ENCODE data around the gene SH2D2A. TPM values are rescaled to one million over a fixed set of nuclear protein-coding genes. Genes with fewer than 3 reads are reported as not detected.

SH2D2A gene
- total RNA-seq, 2 experiments from 2014 or later = 134 to 138 TPM

DNA sequence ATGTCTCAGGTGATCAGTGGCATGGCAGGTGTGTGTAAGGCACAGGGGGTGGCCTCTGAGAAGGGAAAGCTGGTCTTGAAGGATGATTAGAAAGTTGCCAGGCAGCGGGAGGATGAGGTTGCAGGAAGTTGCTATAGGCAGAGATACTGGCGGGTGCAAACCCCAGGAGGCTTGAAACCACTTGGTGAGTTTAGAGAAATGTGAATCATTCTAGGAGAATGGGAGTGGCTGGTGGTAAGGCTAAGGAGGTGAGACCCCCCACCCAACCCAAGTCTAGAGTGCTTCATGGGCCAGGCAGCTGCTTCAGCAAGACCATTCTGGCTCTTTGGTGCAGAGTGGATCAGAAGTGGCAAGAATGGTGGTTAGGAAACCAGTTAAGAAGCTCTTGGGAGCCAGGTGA, 9.0 kb downstream of the SH2D2A start:
- CTCF ChIA-PET = interaction anchor here (0.9 to 3.0 kb wide), 6 partner anchors 10 to 81 kb away, joined by 3 to 15 read pairs (median 6); partner anchors contain the start of gene NTRK1

DNA sequence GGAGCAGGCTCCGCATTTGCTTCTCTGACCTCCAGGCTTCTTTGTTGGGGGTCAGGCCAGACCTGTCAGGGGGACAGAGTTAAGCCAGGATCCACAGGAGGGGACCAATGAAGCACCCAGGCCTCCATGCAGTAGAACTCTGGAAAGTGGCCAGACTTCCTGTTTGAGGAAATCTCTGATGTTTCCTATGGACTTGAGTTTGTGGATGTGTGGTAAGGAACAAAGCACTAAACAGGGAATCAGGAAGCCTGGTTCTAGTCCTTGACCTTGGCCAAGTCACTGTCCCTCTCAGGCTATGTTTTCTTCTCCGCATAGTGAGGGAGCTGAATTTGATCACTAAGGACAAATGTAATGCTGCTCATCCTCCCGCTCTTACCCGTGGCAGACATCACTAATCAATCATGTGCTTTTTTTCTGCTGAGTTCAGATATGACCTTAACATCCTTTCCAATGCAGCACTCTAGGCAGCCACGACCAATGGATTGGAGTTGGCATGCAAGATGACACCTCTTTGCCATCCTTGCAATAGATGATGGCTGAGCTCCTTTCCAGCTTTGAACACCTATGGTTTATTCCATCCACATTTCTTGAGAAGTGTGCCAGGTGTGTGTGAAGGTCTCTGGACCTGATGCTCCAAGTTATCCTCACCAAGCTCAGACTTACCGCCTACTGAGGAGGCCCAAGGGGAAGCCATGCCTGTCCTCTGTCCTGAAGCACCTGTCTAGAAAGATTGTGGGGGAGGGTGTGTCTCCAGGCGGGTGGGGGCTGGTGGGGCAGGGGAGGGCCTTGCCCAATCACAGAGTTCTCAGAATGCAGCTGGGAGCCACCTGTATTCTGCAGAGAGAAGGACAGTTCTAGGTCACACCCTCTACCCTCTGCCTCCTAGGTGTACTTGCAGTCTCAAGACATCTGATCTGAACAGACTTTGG, 9.9 kb downstream of the SH2D2A start:
- Mint-ChIP-seq H3K27me3 (ENCODE audit: low read depth) (no peaks in the 10 kb centered on the region), H3K36me3 (ENCODE audit: low read depth) (peaks cover 50% of the 10 kb centered on the region), H3K9me3 (no peaks in the 10 kb centered on the region), H3K27ac (peak overlapping the region; percentile 92), H3K4me1 (ENCODE audit: low read depth) (peaks cover 41% of the 10 kb centered on the region), H3K4me3 (no peak overlapping the region)
- DNase-seq = no peak
- intact Hi-C loops (cut with micrococcal nuclease) = loop anchor here (1.0 kb wide), 1 partner anchor 10 kb away; the partner anchor contains the start of gene SH2D2A
- CTCF ChIA-PET = interaction anchor here (1.3 to 3.0 kb wide), 4 partner anchors 9 to 53 kb away, joined by 3 to 15 read pairs (median 11); partner anchors contain the start of gene NTRK1

More for the DNA sequence above, 9.0 kb downstream of the SH2D2A start:
- Mint-ChIP-seq H3K27me3 (ENCODE audit: low read depth) (no peaks in the 10 kb centered on the region), H3K4me1 (ENCODE audit: low read depth) (peaks cover 50% of the 10 kb centered on the region), H3K4me3 (no peak overlapping the region), H3K27ac (peak overlapping the region; percentile 92), H3K36me3 (ENCODE audit: low read depth) (peaks cover 58% of the 10 kb centered on the region), H3K9me3 (no peaks in the 10 kb centered on the region)
- intact Hi-C loops (cut with micrococcal nuclease) = loop anchor here (1.0 kb wide), 1 partner anchor 9 kb away; the partner anchor contains the start of gene SH2D2A
- DNase-seq = peak; percentile 80

DNA sequence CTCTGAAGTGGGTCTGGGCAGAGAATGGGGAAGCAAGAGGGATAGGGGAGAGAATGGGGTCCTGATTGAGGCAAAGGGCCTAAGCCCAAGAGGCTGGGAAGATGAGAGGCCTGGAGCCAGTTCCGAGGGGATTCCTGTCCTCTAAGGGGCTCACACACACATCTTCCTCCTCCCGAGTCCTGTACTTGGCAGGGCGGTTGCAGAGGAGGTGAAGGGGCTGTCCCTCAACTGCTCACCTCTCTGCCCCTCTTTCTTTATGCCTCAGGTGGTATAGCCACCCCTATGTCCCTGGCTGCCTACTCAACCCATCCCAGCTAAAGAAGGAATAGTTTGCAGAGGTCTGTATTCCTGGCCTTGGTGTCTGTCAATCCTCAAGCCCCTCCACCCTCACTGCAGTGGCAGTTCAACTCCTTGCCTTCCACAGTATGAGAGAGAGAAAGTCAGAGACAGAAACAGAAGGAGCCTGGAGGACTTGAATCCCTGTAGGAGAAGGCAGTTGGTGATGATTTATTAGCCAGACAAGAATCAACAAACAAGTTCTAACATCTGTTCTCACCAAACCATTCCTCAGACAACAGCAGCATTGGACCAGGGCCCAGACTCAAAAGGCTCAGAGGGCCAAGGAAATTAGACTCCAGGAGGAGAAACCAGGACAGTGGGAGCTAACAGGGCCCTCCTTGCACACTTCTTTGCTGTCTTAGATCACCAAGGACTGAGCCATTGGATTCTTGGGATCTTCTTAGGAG, 10.7 kb downstream of the SH2D2A start:
- H3K4me3 Mint-ChIP-seq = no peak overlapping the region
- intact Hi-C loops (cut with micrococcal nuclease) = no loop called here
- no peak for DNase-seq
- H3K9me3 Mint-ChIP-seq = no peaks in the 10 kb centered on the region
- H3K27me3 Mint-ChIP-seq (ENCODE audit: low read depth) = no peaks in the 10 kb centered on the region
- H3K27ac Mint-ChIP-seq = peak overlapping the region; percentile 67
- H3K36me3 Mint-ChIP-seq (ENCODE audit: low read depth) = peaks cover 47% of the 10 kb centered on the region
- H3K4me1 Mint-ChIP-seq (ENCODE audit: low read depth) = peaks cover 33% of the 10 kb centered on the region
- CTCF ChIA-PET = interaction anchor here (0.9 to 3.0 kb wide), 4 partner anchors 8 to 80 kb away, joined by 3 to 14 read pairs (median 4); partner anchors contain the start of gene NTRK1

DNA sequence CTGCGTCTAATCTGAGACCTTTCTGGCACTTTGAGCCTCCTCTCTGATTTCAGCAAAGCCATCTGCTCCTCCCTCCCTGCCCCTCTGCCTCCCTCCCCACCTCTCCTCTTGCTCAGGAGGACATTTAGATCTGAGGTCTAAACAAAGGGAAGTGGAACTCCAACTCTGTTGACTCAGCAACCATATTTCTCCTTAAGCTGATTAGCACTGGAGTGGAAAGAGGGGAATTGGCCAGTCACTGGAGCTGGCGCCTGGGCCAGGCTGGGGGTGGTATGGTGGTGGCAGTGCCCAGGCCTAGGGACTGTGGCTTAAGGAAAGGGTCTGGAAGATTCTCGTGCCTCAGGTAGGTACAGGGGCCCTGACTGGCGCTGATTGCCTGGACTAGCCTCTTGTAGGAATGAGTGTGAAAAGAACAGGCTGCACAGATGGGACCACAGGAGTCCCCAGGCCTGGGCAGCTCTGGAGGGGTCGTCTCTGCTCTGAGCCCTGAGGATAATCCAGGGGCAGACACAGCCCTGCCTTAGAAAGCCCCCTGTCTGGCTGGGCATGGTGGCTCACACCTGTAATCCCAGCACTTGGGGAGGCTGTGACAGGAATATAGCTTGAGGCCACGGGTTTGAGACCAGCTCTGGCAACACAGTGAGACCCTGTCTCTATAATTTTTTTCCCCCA, 11.9 kb downstream of the SH2D2A start:
- Mint-ChIP-seq H3K9me3 (no peaks in the 10 kb centered on the region), H3K27me3 (ENCODE audit: low read depth) (no peaks in the 10 kb centered on the region), H3K4me3 (no peak overlapping the region), H3K36me3 (ENCODE audit: low read depth) (peaks cover 44% of the 10 kb centered on the region), H3K4me1 (ENCODE audit: low read depth) (peaks cover 30% of the 10 kb centered on the region), H3K27ac (peak overlapping the region; percentile 71)
- no peak for DNase-seq
- CTCF ChIA-PET = interaction anchor here (0.9 to 1.9 kb wide), 4 partner anchors 9 to 123 kb away, joined by 3 to 5 read pairs (median 4); partner anchors contain the start of gene NTRK1
- intact Hi-C loops (cut with micrococcal nuclease) = no loop called here

DNA sequence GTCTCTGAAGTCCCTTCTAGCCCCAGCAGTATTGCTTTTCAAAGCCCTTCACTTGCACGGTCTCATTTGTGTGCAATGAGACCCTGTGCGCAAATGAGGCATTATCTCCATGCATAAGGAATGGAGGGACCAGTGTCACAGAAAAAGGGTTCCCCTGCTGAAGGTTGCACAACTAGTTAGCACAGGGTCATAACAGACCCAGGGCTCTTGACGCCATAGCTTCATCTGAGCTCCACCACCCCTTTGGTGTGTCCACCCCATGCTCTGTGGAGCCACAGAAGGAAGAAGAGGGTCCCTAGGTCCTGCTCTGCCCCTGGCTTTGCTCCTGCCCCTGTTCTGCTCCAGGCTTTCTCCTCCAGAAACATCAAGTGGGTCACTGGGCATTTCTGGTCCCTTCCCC, 12.6 kb downstream of the SH2D2A start:
- CTCF ChIA-PET = interaction anchor here (0.6 to 1.9 kb wide), 3 partner anchors 10 to 78 kb away, joined by 4 to 5 read pairs (median 4); no protein-coding TSS in a partner anchor
- peaks cover 40% of the 10 kb centered on the region for H3K36me3 Mint-ChIP-seq (ENCODE audit: low read depth)
- no peak overlapping the region for H3K4me3 Mint-ChIP-seq
- peak overlapping the region; percentile 71 for H3K27ac Mint-ChIP-seq
- intact Hi-C loops (cut with micrococcal nuclease) = no loop called here
- H3K9me3 Mint-ChIP-seq = no peaks in the 10 kb centered on the region
- no peak for DNase-seq
- H3K4me1 Mint-ChIP-seq (ENCODE audit: low read depth) = peaks cover 25% of the 10 kb centered on the region
- no peaks in the 10 kb centered on the region for H3K27me3 Mint-ChIP-seq (ENCODE audit: low read depth)

DNA sequence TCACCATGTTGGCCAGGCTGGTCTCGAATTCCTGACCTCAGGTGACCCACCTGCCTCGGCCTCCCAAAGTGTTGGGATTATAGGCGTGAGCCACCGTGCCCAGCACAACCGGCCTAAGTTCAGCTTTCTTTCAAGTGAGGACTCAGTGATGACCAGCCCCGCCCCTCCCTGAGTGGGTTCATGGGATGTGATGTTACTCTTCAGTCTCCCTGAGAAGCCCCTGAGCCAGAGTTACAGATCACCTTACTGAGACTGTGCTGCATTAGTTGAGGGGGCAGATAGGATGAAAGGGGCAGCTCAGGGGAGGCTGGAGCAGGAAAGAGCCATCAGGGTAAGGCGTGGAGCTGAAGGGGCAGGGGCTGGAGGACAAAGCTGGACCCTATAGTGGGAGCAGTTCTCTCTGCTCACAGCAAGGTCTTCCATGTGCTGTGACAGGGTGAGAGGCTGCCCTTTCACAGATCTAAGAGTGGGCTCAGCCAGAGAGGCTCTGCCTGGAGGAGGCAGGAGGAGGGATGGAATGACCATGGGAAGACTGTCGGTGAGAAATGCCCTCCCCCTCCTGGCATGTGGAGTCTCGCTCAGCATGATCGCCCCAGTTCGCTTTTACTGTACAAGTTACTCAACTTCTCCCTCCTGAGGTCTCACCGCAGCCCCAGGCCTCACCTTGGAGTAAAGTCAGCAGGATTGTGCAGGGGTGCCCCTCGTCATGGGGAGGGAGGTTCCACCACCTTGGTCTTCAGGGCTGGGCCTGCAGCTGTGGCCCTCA, 13.4 kb downstream of the SH2D2A start:
- H3K4me1 Mint-ChIP-seq (ENCODE audit: low read depth) = peaks cover 17% of the 10 kb centered on the region
- no peak overlapping the region for H3K4me3 Mint-ChIP-seq
- DNase-seq = no peak
- no peaks in the 10 kb centered on the region for H3K9me3 Mint-ChIP-seq
- no peaks in the 10 kb centered on the region for H3K27me3 Mint-ChIP-seq (ENCODE audit: low read depth)
- H3K36me3 Mint-ChIP-seq (ENCODE audit: low read depth) = peaks cover 32% of the 10 kb centered on the region
- peak overlapping the region; percentile 40 for H3K27ac Mint-ChIP-seq
- CTCF ChIA-PET = interaction anchor here (0.6 to 9.4 kb wide), 3 partner anchors 16 to 56 kb away, joined by 3 to 177 read pairs (median 4); partner anchors contain the start of genes INSRR and NTRK1
- intact Hi-C loops (cut with micrococcal nuclease) = no loop called here

DNA sequence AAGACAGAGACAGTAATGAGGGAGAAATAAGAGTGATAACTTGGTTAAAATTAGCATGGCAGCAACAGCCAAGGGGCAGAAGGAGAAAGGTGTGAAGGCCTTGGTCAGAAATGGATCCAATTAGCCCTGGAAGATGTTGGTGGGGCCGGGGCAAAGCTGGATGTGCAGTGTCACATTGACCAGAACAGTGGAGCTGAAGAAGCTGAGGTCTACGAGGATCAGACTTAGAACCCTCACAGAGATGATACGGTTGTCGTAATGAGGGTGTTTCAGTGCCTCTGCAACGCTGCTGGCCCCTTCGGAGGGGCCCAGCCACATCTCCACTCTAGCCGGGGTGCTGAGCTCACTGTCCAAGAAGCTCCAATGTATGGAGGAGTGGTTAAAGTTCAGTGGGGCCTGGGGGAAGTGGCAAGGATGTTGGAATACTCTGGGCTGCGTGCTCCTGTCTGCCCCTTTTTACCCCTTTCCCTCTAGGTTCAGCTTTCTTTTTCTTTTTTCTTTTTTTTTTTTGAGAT, 14.2 kb downstream of the SH2D2A start:
- Mint-ChIP-seq H3K9me3 (no peaks in the 10 kb centered on the region), H3K4me1 (ENCODE audit: low read depth) (peaks cover 9% of the 10 kb centered on the region), H3K4me3 (no peak overlapping the region)

DNA sequence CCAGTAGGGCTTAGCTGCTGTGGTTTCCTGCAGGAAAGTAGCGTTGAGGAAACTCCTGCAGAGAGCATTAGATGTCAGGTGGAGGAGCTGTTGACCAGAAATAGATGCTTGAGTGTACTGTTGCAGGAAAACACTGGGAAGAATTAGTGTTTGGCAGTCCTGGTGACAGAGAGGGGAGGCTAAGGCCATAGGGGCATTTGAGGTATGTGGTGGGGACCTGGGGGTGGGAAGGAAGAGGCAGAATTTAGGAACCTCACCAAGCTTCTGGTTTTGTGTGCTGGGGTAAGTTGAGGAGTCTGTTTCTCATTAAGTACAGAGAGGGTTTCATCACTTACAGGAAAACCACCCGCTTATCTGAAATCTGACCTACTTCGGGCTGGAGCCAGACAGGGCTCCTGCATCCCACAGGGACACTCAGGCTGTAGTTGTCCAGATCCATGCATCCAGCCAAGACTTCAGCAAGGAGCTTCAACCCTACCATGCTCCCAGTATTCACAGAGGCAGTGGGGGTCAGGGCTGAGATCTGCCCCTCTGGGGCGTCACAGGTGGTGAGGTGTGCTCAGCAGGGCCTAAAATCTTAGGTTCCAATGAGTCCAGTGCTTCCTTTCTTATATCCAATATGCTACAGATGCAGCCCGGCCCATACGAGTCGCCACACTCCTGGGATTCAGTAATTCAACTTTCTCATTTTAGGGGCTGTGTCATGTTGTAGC, 15.1 kb downstream of the SH2D2A start:
- H3K27me3 Mint-ChIP-seq (ENCODE audit: low read depth) = no peaks in the 10 kb centered on the region
- no peaks in the 10 kb centered on the region for H3K9me3 Mint-ChIP-seq

More for the DNA sequence above, 14.2 kb downstream of the SH2D2A start:
- no peak for DNase-seq
- Mint-ChIP-seq H3K36me3 (ENCODE audit: low read depth) (peaks cover 27% of the 10 kb centered on the region), H3K27ac (peak overlapping the region; percentile 1), H3K27me3 (ENCODE audit: low read depth) (no peaks in the 10 kb centered on the region)
- CTCF ChIA-PET = interaction anchor here (0.7 to 9.4 kb wide), 4 partner anchors 18 to 89 kb away, joined by 3 to 177 read pairs (median 5); partner anchors contain the start of genes INSRR and NTRK1
- intact Hi-C loops (cut with micrococcal nuclease) = no loop called here

DNA sequence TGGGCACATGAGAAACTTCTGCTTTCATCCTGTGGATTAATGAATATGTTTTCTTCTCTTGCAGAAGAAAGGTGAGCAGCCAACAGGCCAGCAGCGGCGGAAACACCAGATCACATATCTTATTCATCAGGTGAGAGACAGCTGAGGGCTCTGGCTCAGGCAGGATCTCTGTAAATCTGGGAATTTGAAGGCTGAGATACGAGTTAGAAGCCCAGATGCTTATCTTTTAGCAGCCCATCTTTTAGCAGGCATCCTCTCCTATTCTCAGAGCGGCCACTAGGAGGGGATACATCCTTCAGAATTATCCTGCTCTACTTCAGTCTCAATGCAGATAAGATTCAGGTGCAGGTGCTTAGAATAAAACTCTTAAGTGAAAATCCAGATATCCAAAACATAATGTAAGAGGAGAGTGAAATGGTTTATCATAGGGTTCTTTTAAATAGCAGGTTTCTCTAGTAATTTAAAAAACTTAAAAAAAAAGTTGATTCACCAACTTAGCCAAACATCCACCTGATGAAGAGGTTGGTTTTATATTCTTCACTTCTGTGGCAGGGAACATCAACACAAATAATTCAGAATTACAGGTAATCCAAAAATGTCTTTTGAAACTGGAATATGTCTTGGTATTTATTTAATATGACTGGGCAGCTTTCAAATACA, 19.3 kb downstream of the SH2D2A start:
- H3K27ac Mint-ChIP-seq = no peak overlapping the region
- intact Hi-C loops (cut with micrococcal nuclease) = loop anchor here (1.0 kb wide), 3 partner anchors 39 to 93 kb away; partner anchors contain the start of gene NTRK1
- CTCF ChIA-PET = interaction anchor here (0.6 to 9.4 kb wide), 14 partner anchors 10 to 107 kb away, joined by 3 to 177 read pairs (median 6); partner anchors contain the start of genes INSRR, NTRK1 and PEAR1
- no peaks in the 10 kb centered on the region for H3K4me1 Mint-ChIP-seq (ENCODE audit: low read depth)
- peaks cover 39% of the 10 kb centered on the region for H3K36me3 Mint-ChIP-seq (ENCODE audit: low read depth)
- no peak overlapping the region for H3K4me3 Mint-ChIP-seq
- DNase-seq = peak; percentile 78
- no peaks in the 10 kb centered on the region for H3K27me3 Mint-ChIP-seq (ENCODE audit: low read depth)
- H3K9me3 Mint-ChIP-seq = no peaks in the 10 kb centered on the region

More for the DNA sequence above, 15.1 kb downstream of the SH2D2A start:
- H3K4me3 Mint-ChIP-seq = no peak overlapping the region
- CTCF ChIA-PET = interaction anchor here (1.3 to 9.4 kb wide), 7 partner anchors 10 to 112 kb away, joined by 3 to 177 read pairs (median 9); partner anchors contain the start of genes INSRR and NTRK1
- intact Hi-C loops (cut with micrococcal nuclease) = loop anchor here (1.0 kb wide), 1 partner anchor 59 kb away; the partner anchor contains the start of gene NTRK1
- peaks cover 4% of the 10 kb centered on the region for H3K4me1 Mint-ChIP-seq (ENCODE audit: low read depth)
- H3K27ac Mint-ChIP-seq = peak overlapping the region; percentile 71
- no peak for DNase-seq
- H3K36me3 Mint-ChIP-seq (ENCODE audit: low read depth) = peaks cover 23% of the 10 kb centered on the region

Measured in activated naive CD4-positive, alpha-beta T cell treated with anti-CD3 and anti-CD28 coated beads for 36 hours (primary cell).